Gastroesophageal sphincter (tissue), 3 donors: Measurements from ENCODE around the gene DPYD.

Experiments used
- CTCF ChIP-seq, 4 experiments: fragments of 200-600 bp in 2 of 4; fragments of 450-650 bp in 2 of 4; sonication (generic) in 1 of 4; IDR thresholded peaks; one replicate each; pipeline ENCODE4 v1.5.1; 2017 to 2019; ENCODE audit warnings: antibody characterized with exemption in 4 of 4, mild to moderate bottlenecking in 2 of 4, moderate library complexity in 2 of 4
- POLR2A ChIP-seq, 2 donors: fragments of 450-650 bp; IDR thresholded peaks; one replicate each; pipeline ENCODE4 v1.6.1; 2017; ENCODE audit warnings: antibody characterized with exemption in 2 of 2, mild to moderate bottlenecking in 2 of 2, moderate library complexity in 1 of 2

GRCh38 chr1:97167246-97167645 is 753.6 kb downstream of the DPYD start:
- TF ChIP-seq CTCF (IDR thresholded peaks at IDR 0.05) (no peak), POLR2A (IDR thresholded peaks at IDR 0.05) (no peak)
